NCI-H2196 treated with DMSO at 0.1 percent for 48 hours (cell line): ENCODE data around the gene PRKACB.
"Not testable (repeated sequence)": the region's sequence is repeated elsewhere in the genome, so short reads cannot be mapped to it uniquely, and the experiment has no call there.

ENCODE experiments used
- DNase-seq: peaks from one replicate; lab custom pipeline; 2025; ENCODE audit not compliant: unreplicated experiment; lab: John Stamatoyannopoulos, UW

PRKACB gene

GRCh38 chr1:84265867-84266266 lies 121.8 kb downstream of the PRKACB start:
- no peak for DNase-seq

GRCh38 chr1:84266748-84267147 lies 122.7 kb downstream of the PRKACB start:
- DNase-seq, result no peak

GRCh38 chr1:84267476-84267875 lies 123.4 kb downstream of the PRKACB start:
- no peak for DNase-seq

GRCh38 chr1:84268346-84268745 lies 124.3 kb downstream of the PRKACB start:
- no peak for DNase-seq

- DNase-seq, result no peak
Measured at GRCh38 chr1:84269306-84269705, 125.2 kb downstream of the PRKACB start.

- DNase-seq, result no peak
Measured at GRCh38 chr1:84271441-84272151, 127.5 kb downstream of the PRKACB start.

GRCh38 chr1:84272401-84272800 lies 128.3 kb downstream of the PRKACB start:
- peak; percentile 32 for DNase-seq

- no peak for DNase-seq
Measured at GRCh38 chr1:84277343-84278059, 133.4 kb downstream of the PRKACB start.

- no peak for DNase-seq
Measured at GRCh38 chr1:84278905-84279304, 134.8 kb downstream of the PRKACB start.

GRCh38 chr1:84280912-84281311 lies 136.8 kb downstream of the PRKACB start:
- no peak for DNase-seq

GRCh38 chr1:84282780-84283333 lies 138.8 kb downstream of the PRKACB start:
- DNase-seq, result no peak

- no peak for DNase-seq
Measured at GRCh38 chr1:84283381-84283780, 139.3 kb downstream of the PRKACB start.

- DNase-seq, result no peak
Measured at GRCh38 chr1:84286071-84286470, 142.0 kb downstream of the PRKACB start.

- DNase-seq, result not testable (repeated sequence)
Measured at GRCh38 chr1:84287389-84287788, 143.3 kb downstream of the PRKACB start.
